ENCODE measurements around the gene EPHA4.

EPHA4 gene

DNA sequence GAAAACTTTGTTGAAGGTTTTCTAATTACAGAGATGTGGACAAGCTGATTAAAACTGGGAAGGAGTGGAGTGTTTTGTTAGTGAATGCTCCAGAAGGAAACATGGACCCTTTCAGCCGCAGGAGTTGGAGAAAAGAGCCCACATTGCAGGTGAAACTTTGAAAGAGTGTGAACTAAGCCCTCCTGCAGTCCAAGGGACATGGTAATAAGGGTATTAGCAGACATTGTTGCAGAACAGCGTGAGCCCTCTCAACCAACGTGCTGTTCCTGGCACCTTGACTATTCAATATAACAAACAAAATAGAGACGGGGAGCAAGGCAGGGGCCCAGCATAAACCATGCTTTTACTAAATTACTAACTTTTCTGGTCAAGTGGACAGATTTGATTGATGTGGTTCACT, 122.7 kb downstream of the EPHA4 start:
- TF ChIP-seq, protein P1, sequence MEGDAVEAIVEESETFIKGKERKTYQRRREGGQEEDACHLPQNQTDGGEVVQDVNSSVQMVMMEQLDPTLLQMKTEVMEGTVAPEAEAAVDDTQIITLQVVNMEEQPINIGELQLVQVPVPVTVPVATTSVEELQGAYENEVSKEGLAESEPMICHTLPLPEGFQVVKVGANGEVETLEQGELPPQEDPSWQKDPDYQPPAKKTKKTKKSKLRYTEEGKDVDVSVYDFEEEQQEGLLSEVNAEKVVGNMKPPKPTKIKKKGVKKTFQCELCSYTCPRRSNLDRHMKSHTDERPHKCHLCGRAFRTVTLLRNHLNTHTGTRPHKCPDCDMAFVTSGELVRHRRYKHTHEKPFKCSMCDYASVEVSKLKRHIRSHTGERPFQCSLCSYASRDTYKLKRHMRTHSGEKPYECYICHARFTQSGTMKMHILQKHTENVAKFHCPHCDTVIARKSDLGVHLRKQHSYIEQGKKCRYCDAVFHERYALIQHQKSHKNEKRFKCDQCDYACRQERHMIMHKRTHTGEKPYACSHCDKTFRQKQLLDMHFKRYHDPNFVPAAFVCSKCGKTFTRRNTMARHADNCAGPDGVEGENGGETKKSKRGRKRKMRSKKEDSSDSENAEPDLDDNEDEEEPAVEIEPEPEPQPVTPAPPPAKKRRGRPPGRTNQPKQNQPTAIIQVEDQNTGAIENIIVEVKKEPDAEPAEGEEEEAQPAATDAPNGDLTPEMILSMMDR (IDR thresholded peaks at IDR 0.05; ENCODE audit: extremely low read depth, missing control alignments), result no peak
- DNase-seq (ENCODE audit: low spot score), result no peak

GRCh38 chr2:221448844-221449390, 123.2 kb downstream of the EPHA4 start:
- no peak for DNase-seq (ENCODE audit: low spot score)
- TF ChIP-seq, protein P1 (IDR thresholded peaks at IDR 0.05; ENCODE audit: extremely low read depth, missing control alignments), result no peak

- TF ChIP-seq, protein P1 (IDR thresholded peaks at IDR 0.05; ENCODE audit: extremely low read depth, missing control alignments), result no peak
- no peak for DNase-seq (ENCODE audit: low spot score)
These were observed 123.9 kb downstream of the EPHA4 start for GRCh38 chr2:221448057-221448843.

DNA sequence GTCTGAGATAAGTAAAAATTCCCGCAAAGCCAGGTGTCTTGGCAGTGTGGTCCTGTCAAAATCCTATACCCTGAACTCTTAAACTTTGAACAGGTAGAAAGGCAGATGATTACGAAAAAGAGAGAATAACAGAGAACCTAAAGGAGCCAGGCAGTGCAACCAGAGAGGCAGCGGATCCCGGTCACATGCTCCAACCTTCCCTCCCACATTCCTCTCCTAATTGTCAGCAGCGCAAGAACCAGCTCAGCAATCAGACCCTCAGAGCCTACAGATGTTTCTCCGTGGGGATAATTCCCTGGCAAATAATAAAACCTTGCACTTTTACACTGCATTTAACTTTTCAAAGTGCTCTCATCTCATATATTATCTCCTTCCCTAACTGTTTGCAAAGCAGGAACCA, 124.8 kb downstream of the EPHA4 start:
- no peak for DNase-seq (ENCODE audit: low spot score)
- TF ChIP-seq, protein P1 (IDR thresholded peaks at IDR 0.05; ENCODE audit: extremely low read depth, missing control alignments), result no peak

GRCh38 chr2:221446140-221446539, 126.0 kb downstream of the EPHA4 start:
- no peak for DNase-seq (ENCODE audit: low spot score)
- TF ChIP-seq, protein P1 (IDR thresholded peaks at IDR 0.05; ENCODE audit: extremely low read depth, missing control alignments), result no peak

- no peak for DNase-seq (ENCODE audit: low spot score)
- TF ChIP-seq, protein P1 (IDR thresholded peaks at IDR 0.05; ENCODE audit: extremely low read depth, missing control alignments), result no peak
These were observed 128.0 kb downstream of the EPHA4 start for GRCh38 chr2:221444106-221444505.

- TF ChIP-seq, protein P1 (IDR thresholded peaks at IDR 0.05; ENCODE audit: extremely low read depth, missing control alignments), result no peak
- no peak for DNase-seq (ENCODE audit: low spot score)
These were observed 128.5 kb downstream of the EPHA4 start for GRCh38 chr2:221443645-221444044.
